HG02610 (cell line): ENCODE data around the gene BMP10.

ENCODE experiments used
- ATAC-seq: cut with Tn5 transposase; IDR thresholded peaks from one replicate; pipeline ENCODE4 v1.9.1; 2021; ENCODE audit warnings: mild to moderate bottlenecking, moderate library complexity; ENCODE audit not compliant: unreplicated experiment

BMP10 gene

DNA sequence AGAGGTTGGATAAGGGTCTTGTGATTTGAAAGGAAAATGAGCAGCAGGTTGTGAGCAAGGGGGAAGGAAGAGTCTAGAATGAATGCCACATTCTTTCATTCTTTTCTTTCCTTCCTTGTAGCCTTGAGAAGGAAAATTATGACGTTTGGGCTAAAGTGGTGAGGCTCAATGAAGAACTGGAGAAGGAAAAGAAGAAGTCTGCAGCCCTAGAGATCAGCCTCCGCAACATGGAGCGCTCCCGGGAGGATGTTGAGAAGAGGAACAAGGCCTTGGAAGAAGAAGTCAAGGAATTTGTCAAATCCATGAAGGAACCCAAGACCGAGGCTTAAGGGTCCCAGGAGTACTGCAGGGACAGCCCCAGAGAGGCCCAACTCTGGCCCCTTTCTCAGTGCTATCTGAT, 45.3 kb downstream of the BMP10 start:
- no peak for ATAC-seq

DNA sequence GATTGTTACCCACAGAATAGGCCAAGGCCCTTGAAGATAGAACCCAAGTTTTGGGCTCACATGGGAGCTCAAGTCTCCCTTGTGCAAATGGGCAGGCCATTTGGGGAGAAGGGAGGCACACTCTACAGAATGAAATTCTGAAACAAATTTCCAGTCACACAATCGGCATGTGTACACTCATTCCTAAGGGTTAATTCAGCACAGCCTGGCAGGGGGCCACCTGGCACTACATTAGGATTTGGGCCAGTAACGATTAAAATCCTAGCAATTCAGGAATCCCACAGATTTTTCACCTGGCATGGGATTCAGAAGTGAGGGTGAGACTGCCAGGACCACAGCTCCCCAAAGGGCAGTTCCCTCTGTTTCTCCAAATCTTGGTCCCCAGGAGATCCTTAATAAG, 46.4 kb downstream of the BMP10 start:
- no peak for ATAC-seq

DNA sequence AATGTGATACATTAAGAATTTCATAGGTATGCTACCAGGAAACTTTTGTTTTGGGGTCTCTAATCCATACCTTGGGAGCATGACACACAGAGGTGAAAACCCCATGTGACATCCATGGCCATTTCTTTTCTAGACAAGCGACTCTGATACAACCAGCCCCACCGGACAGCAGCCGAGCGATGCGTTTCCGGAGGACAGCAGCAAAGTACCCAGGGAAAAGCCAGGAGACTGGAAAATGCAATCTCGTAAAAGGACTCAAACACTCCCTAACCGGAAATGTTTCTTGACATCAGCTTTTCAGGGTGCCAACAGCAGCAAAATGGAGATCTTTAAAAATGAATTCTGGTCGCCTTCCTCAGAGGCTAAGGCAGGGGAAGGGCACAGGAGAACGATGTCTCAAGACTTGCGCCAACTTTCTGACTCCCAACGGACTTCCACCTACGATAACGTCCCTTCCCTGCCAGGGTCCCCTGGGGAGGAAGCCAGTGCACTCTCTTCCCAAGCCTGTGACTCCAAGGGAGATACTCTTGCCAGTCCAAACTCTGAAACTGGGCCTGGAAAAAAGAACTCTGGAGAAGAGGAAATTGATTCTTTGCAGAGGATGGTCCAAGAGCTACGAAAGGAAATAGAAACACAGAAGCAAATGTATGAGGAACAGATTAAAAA, 48.9 kb downstream of the BMP10 start:
- no peak for ATAC-seq

DNA sequence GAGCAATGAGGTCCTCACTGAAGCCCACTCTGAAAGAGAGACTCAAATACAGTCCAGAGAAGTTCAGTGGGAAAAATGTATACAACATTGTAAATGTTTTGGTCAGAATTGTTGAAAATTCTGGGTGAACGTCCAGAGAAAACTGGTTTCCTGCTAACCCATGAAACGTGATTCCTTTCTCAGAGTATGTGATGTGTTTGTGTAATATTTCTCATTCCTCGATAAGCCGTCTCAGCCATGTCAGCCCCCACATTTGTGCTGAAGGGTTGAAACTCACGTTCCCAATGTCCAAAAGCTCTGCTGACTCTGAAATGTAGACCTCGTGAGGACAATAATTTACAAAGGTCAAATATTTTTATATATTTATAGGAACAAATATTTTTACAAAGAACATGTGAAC, 51.6 kb downstream of the BMP10 start:
- ATAC-seq: no peak

DNA sequence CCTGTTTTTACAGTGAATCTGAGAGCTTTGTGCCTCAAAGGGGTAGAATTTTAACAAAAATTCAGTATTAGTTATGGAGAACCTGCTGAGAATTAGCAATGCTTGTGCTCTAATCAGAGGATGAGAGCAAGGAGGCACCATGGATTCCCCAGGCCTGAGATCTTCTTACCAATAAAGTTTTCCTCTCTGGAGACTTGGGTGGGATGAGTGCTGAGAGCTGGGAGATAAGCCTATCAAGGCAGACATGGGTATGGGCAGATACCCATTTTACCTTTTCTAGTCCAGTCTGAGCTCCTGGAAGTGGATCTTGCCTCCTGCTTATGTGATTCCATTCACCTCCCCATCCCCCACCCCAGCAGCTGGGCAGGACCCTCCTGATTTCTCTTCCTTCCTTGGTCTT, 53.9 kb downstream of the BMP10 start:
- ATAC-seq: no peak
